GM18507 (cell line): ENCODE results near the gene EPHA1.

Experiments
- DNase-seq: peaks from one replicate; pipeline ENCODE4 v3.0.0; 2011; ENCODE audit warnings: low read depth; ENCODE audit not compliant: insufficient read length; ENCODE audit errors: extremely low spot score
- FAIRE-seq: peaks from 2 replicates; lab custom pipeline; 2011; peaks lifted over from hg19 to GRCh38; lab: Jason Lieb, UNC

EPHA1 gene

GRCh38 chr7:143380646-143381426 lies 27.8 kb downstream of the EPHA1 start, which contains the start of gene ZYX:
Gene ZYX, plus strand, starts transcription at chr7:143381345. Its CDS starts 227 bp downstream, at chr7:143381572.
- peak; percentile 70 for FAIRE-seq
- DNase-seq: peak; percentile 95

DNA sequence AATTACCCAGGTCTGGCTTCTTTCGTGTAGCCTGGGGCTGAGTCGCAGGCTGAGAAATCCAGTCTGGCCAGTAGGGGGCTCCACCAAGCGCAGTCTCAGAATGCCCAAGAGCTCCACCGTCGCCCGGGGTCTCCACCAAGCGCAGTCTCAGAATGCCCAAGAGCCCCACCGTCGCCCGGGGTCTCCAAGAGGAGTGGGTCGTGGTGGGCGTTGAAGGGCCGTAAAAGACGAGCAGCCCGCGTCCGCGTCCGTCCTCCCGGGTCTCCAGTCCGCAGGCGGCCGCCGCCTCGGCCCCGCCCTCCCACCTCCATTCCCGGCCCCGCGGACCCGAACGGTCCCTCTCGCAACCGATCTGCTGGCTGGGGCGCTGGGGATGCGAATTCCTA lies 28.4 kb downstream of the EPHA1 start:
- FAIRE-seq: peak; percentile 15
- DNase-seq: peak; percentile 65

DNA sequence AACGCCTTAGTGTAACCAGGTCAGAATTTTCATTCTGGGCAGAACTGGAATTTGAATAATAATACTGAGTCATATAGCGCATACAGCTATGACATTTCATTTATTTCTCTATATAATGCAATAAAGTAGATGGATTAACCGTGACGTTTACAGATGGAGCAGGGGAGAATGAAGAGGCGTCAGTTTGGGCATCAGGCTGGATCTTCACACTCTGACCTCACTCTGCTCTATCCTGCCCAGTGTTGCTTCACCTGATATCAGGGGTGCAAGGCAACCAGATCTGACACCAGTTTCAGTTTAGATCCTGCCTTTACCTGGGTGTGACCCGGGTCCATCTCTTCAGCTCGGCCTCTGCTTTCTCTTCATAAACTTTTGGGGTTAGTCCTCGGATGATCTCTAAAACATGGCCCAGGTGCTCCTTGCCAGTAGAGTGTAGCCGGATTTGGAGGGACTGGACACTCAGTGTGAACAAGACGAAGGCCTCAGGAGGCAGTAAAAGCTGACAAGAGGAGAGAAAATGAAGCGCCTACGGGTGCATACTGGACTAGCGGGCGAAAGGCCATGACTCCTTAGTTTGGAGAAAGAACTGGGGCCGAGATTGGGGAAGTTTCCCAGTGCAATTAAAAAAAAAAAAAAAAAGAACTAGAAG lies 28.9 kb downstream of the EPHA1 start:
- FAIRE-seq (no peak), DNase-seq (no peak)

- DNase-seq (no peak), FAIRE-seq (no peak)
Measured at GRCh38 chr7:143376396-143376795, 32.3 kb downstream of the EPHA1 start.

DNA sequence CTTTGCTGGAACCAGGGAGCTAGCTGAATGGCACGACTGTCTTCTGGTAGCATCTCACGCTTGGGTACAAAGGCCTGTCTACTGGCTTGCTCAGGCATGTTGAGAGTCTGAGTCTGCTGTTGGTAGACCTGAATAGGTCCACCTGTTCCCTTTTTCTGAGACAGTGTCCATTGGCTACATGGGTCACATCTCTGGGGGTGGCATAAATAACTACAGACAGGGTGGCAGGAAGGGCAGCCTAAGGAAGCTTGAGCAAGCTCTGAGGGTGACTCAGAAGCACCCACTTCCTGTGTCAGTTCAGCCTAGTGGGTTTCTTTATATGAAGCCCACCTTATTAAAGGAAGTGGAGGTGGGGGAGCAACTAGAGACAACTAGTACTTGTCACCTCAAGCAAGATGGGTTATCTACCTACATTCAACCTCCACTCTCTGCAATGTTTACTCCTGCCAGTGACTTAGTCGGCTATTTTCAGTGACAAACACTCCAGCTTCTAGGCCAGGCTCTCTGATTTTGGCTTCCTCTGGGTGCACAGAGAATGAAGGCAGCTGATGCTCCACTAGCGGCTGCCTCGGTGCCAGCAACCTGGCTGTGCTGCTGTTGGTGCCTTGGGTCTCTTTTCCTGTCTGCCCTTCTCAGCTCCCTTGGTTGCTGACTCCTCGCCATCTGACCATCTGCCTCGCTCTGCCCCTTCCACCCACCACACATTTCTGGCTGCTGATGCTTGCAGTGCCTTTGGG lies 33.2 kb downstream of the EPHA1 start:
- DNase-seq: no peak
- FAIRE-seq: no peak

- FAIRE-seq (no peak), DNase-seq (no peak)
Measured at GRCh38 chr7:143374561-143374960, 34.1 kb downstream of the EPHA1 start.

- FAIRE-seq (no peak), DNase-seq (no peak)
Measured at GRCh38 chr7:143373255-143373794, 35.3 kb downstream of the EPHA1 start.

- no peak for FAIRE-seq
- no peak for DNase-seq
Measured at GRCh38 chr7:143372070-143372469, 36.6 kb downstream of the EPHA1 start.

DNA sequence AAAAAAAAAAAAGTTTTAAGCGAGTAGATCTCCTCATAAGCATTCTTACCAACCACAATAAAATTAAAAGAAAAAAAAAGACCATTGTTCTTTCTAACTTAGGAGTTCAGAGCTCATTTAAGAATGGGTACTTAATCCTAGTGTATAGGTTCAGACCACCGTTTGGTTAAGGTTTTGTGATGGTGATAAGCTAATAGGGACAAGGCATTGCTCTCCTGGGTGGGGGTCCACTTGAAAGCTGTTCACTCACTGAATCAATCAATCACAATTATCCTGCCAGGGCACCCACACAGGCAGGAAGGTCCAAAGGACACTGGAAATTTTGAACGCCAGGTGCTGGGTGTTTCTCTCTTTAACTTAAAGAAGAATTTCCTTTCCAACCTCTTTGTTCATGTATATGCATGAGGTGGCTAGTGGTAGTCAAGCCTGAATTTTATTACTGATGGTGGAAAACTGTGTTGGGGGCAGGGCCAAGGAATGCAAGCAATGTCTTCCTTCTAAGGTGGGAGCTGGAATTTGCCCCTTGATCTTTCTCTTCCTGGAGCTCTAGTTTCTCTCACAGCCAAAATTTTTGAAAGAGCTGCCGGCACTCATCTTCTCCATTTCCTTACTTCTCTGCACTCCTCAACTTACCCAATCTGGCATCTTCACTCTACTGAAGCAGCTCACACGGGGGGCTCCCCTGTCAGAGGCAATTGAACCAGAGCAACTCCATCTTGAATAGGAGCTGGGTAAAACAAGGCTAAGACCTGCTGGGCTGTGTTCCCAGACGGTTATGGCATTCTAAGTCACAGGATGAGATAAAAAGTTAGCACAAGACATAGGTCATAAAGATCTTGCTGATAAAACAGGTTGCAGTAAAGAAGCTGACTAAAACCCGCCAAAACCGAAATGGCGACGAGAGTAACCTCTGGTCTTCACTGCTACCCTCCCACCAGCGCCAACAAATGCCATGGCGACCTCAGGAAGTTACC lies 38.7 kb downstream of the EPHA1 start:
- DNase-seq (no peak), FAIRE-seq (no peak)

- DNase-seq: no peak
Measured at GRCh38 chr7:143368387-143368786, 40.3 kb downstream of the EPHA1 start.

GRCh38 chr7:143367972-143368371 lies 40.7 kb downstream of the EPHA1 start:
- DNase-seq (no peak), FAIRE-seq (no peak)

More at GRCh38 chr7:143368387-143368786, 40.3 kb downstream of the EPHA1 start:
- FAIRE-seq: no peak

GRCh38 chr7:143363016-143363937 lies 45.4 kb downstream of the EPHA1 start:
- no peak for DNase-seq
- FAIRE-seq: no peak

DNA sequence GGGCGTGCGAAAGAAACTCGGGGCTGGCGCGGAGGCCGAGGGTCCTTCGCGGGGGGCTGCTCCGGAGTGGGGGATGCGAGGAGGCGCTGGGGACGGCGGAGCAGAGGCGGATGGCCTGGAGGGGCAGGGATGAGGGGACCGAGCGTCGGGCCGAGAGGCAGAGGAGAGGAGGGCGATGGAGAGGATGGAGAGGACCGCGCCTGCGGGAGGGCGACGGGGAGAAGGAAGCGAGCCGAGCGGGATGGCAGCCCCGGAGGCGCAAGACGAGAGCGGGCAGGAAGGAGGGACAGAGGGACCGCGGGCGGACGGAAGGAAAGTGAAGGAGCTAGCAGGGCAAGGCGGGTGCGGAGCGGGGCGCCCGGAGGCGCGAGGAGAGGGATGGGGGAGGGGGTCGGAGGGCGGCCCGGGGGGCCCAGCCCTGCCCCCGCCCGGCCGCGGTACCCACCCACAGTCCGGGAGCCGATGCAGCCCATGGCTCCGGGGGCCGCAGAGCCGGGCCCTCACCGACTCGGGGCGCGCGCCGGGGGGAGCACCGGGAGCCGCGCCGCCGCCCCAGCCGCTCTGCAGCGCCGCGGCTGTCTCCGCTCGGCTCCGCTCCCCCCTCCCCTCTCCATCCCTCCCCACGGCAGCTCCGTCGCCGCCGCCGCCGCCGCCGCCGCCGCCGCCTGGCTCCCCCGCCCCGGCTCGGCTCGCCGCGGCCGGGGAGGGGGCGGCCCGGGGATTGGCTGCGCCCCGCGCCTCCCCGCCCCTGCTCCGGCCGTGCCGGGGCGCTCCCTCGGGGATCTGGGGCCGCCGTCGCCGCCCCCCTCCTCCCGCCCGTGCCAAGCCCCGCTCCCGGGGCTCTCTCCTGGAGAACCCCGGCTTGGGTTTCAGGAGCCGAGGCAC lies 46.3 kb downstream of the EPHA1 start, which contains the start of gene FAM131B:
FAM131B (minus strand) TSS at position 583 of the 885 bp plus-strand sequence; CDS start at position 473, 110 bp downstream.
- FAIRE-seq (no peak), DNase-seq (no peak)

- DNase-seq: no peak
- FAIRE-seq: no peak
Measured at GRCh38 chr7:143361552-143362130, 47.0 kb downstream of the EPHA1 start.

DNA sequence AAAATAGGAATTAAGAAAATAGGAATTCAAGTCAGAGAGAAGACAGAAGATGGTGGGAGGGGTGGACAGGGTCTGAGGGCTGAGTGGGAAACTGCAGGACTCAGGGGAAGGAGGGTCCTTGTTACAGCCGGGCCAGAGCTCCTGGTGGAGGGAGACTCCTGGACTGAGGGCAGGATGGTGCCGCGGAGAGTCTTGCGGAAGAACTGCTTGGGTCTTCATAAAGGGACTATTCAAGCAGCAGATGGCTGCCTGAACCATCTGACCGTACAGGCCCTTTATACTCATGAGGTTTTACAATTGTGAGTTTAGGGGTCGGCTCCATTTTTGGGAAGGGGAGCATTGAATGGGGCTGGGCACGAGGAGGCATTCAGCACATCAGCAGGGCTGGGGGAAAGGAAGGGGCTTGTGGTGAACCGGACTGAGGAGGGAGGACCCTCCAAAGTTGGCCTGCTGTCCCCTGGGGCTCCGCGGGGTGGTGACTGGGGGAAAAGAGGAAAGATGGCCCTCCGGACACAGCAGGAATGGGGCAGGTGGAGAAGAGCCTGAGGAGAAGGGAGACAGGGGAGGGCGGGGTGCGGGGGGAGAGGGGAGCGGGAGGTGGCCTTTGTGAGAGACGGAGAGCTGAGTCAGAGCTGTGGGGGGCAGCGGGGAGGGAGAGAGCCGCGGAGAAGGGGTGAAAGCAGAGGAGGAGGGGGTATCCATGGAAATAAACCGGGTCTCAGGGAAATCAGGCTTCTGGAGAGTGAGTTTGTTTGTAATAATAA lies 47.7 kb downstream of the EPHA1 start:
- no peak for DNase-seq

More for the DNA sequence above, 47.7 kb downstream of the EPHA1 start:
- FAIRE-seq: no peak
